ENCODE results near the gene SERTAD1.

SERTAD1 gene

DNA sequence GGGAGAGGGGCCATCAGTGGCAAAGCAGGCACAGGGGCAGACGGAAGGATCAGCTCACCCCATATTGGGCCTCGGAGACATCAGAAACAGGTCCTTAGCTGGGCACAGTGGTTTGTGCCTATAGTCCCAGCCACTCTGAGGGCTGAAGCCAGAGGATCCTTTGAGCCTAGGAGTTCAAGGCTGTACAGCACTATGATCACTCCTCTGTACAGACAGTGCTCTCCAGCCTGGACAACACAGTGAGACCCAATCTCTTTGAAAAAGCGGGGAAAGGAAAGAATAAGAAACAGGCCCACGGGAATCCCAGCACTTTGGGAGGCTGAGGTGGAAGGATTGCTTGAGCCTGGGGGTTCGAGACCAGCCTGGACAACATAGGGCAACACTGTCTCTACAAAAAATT lies 6.0 kb downstream of the SERTAD1 start:
- Histone ChIP-seq H3K4me1 (ENCODE audit: low read length) (peaks cover 4% of the 10 kb centered on the region), H3K9me2 (replicated peaks; ENCODE audit: insufficient read depth, low read length) (no peaks in the 10 kb centered on the region), H3K36me3 (replicated peaks; ENCODE audit: insufficient read depth, low read length) (no peaks in the 10 kb centered on the region), H3K4me2 (ENCODE audit: low read depth, low read length) (no peak overlapping the region), H3K79me2 (ENCODE audit: low read length) (peaks cover 4% of the 10 kb centered on the region), H3K9ac (ENCODE audit: low read length) (no peak overlapping the region), H3K27me3 (replicated peaks; ENCODE audit: insufficient read depth, low read length) (no peaks in the 10 kb centered on the region; the same call in 1 of the 2 replicates), H3K27ac (ENCODE audit: low read length) (no peak overlapping the region), H3K4me3 (ENCODE audit: low read length) (no peak overlapping the region), H3F3A (ENCODE audit: insufficient read depth, low read length) (peaks cover 5% of the 10 kb centered on the region), H2AFZ (ENCODE audit: low read length) (no peak overlapping the region), H3K9me3 (replicated peaks; ENCODE audit: insufficient read depth, low read length) (no peaks in the 10 kb centered on the region), H4K20me1 (ENCODE audit: insufficient read depth, low read length) (no peaks in the 10 kb centered on the region)
- no peak for DNase-seq
- no peak for TF ChIP-seq EZH2 (optimal IDR thresholded peaks at IDR 0.05; ENCODE audit: low read depth, low read length)
- TF ChIP-seq, protein P1, sequence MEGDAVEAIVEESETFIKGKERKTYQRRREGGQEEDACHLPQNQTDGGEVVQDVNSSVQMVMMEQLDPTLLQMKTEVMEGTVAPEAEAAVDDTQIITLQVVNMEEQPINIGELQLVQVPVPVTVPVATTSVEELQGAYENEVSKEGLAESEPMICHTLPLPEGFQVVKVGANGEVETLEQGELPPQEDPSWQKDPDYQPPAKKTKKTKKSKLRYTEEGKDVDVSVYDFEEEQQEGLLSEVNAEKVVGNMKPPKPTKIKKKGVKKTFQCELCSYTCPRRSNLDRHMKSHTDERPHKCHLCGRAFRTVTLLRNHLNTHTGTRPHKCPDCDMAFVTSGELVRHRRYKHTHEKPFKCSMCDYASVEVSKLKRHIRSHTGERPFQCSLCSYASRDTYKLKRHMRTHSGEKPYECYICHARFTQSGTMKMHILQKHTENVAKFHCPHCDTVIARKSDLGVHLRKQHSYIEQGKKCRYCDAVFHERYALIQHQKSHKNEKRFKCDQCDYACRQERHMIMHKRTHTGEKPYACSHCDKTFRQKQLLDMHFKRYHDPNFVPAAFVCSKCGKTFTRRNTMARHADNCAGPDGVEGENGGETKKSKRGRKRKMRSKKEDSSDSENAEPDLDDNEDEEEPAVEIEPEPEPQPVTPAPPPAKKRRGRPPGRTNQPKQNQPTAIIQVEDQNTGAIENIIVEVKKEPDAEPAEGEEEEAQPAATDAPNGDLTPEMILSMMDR (IDR thresholded peaks at IDR 0.05; ENCODE audit: low read length) = no peak
- no peak for TF ChIP-seq EZH2phosphoT487 (IDR thresholded peaks at IDR 0.05; ENCODE audit: low read length)

DNA sequence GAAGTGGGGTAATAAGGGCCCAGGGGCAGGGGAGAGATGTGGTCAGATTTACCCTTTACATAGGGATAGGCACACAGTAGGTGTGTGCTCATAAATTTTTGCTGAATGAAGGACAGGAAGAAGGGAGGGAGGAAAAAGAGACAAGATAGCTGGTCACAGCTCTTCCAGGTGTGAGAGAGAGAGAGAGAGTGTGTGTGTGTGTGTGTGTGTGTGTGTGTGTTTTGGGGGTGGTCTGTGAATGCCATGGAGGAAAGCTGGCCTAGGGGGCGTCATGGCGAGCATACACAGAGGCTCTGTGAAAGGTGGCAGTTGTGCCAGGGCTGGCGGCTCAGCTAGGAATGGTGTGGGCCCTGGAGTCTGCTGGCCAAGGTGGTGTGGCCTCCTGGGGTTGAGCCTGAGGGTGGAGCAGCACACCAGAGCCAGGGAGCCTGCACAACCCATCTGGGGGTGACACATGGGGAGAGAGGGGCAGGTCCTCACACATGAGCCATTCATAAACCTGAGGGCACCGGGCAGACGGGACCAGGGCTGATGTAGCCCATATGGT lies 6.7 kb downstream of the SERTAD1 start:
- Histone ChIP-seq H3K9me2 (replicated peaks; ENCODE audit: insufficient read depth, low read length) (no peaks in the 10 kb centered on the region), H3K9ac (ENCODE audit: low read length) (no peak overlapping the region), H3K4me3 (ENCODE audit: low read length) (no peak overlapping the region), H3K36me3 (replicated peaks; ENCODE audit: insufficient read depth, low read length) (no peaks in the 10 kb centered on the region), H3K27ac (ENCODE audit: low read length) (no peak overlapping the region), H3K4me1 (ENCODE audit: low read length) (no peaks in the 10 kb centered on the region), H3K79me2 (ENCODE audit: low read length) (no peaks in the 10 kb centered on the region), H3K4me2 (ENCODE audit: low read depth, low read length) (no peak overlapping the region), H3F3A (ENCODE audit: insufficient read depth, low read length) (peaks cover 5% of the 10 kb centered on the region), H3K9me3 (replicated peaks; ENCODE audit: insufficient read depth, low read length) (no peaks in the 10 kb centered on the region), H2AFZ (ENCODE audit: low read length) (no peak overlapping the region), H4K20me1 (ENCODE audit: insufficient read depth, low read length) (no peaks in the 10 kb centered on the region), H3K27me3 (replicated peaks; ENCODE audit: insufficient read depth, low read length) (no peaks in the 10 kb centered on the region; the same call in 1 of the 2 replicates)
- no peak for DNase-seq
- no peak for TF ChIP-seq EZH2phosphoT487 (IDR thresholded peaks at IDR 0.05; ENCODE audit: low read length)

DNA sequence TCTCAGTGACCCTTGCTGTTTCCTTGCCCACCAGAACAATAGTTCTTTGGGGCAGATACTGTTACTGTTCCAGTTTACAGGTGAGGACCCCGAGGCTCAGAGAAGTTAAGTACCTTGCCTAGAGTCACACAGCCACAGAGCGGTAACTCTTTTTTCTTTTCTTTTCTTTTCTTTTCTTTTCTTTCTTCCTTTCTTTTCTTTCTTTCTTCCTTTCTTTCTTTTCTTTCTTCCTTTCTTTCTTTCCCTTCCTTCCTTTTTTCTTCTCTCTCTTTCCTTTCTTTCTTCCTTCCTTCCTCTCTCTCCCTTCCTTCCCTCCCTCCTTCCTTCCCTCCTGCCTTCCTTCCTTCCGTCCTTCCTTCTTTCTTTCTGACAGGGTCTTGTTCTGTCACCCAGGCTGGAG lies 7.8 kb downstream of the SERTAD1 start:
- Histone ChIP-seq H3K4me1 (ENCODE audit: low read length) (no peaks in the 10 kb centered on the region), H4K20me1 (ENCODE audit: insufficient read depth, low read length) (no peaks in the 10 kb centered on the region), H3K36me3 (replicated peaks; ENCODE audit: insufficient read depth, low read length) (no peaks in the 10 kb centered on the region), H3K9me3 (replicated peaks; ENCODE audit: insufficient read depth, low read length) (no peaks in the 10 kb centered on the region), H3K4me2 (ENCODE audit: low read depth, low read length) (no peak overlapping the region), H2AFZ (ENCODE audit: low read length) (no peak overlapping the region), H3K27me3 (replicated peaks; ENCODE audit: insufficient read depth, low read length) (no peaks in the 10 kb centered on the region; the same call in 1 of the 2 replicates), H3K4me3 (ENCODE audit: low read length) (no peak overlapping the region), H3K27ac (ENCODE audit: low read length) (no peak overlapping the region), H3K79me2 (ENCODE audit: low read length) (no peaks in the 10 kb centered on the region), H3F3A (ENCODE audit: insufficient read depth, low read length) (peaks cover 5% of the 10 kb centered on the region; the same call in 1 of the 2 replicates), H3K9ac (ENCODE audit: low read length) (no peak overlapping the region), H3K9me2 (replicated peaks; ENCODE audit: insufficient read depth, low read length) (no peaks in the 10 kb centered on the region)
- no peak for DNase-seq
- no peak for TF ChIP-seq EZH2 (optimal IDR thresholded peaks at IDR 0.05; ENCODE audit: low read depth, low read length)
- no peak for TF ChIP-seq EZH2phosphoT487 (IDR thresholded peaks at IDR 0.05; ENCODE audit: low read length)
- TF ChIP-seq, protein P1 (IDR thresholded peaks at IDR 0.05; ENCODE audit: low read length) = no peak

DNA sequence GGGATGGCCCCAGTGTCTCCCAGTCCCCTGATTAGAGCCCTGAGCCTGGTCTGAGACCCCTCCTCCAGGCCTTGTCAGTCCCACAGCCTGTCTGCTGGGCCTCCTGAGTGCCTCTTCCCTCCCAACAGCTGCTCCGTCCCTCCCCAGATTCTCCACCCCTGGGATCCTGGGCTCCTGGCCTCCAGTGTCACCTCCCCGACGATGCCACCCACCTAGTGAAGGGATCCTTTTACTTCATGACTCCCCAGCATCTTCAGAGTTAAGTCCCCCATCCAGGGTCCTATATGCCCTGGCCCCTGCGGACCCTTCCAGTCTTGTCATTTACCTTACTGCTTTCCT lies 8.2 kb downstream of the SERTAD1 start:
- no peaks in the 10 kb centered on the region for H3K4me1 ChIP-seq (ENCODE audit: low read length)
- H3K9me2 ChIP-seq (replicated peaks; ENCODE audit: insufficient read depth, low read length) = no peaks in the 10 kb centered on the region
- no peaks in the 10 kb centered on the region for H4K20me1 ChIP-seq (ENCODE audit: insufficient read depth, low read length)
- DNase-seq = no peak
- no peak overlapping the region for H2AFZ ChIP-seq (ENCODE audit: low read length)
- TF ChIP-seq EZH2phosphoT487 (IDR thresholded peaks at IDR 0.05; ENCODE audit: low read length) (no peak), EZH2 (optimal IDR thresholded peaks at IDR 0.05; ENCODE audit: low read depth, low read length) (no peak)
- TF ChIP-seq, protein P1 (IDR thresholded peaks at IDR 0.05; ENCODE audit: low read length) = no peak
- H3K9me3 ChIP-seq (replicated peaks; ENCODE audit: insufficient read depth, low read length) = no peaks in the 10 kb centered on the region
- peaks cover 5% of the 10 kb centered on the region; the same call in 1 of the 2 replicates for H3F3A ChIP-seq (ENCODE audit: insufficient read depth, low read length)
- H3K27me3 ChIP-seq (replicated peaks; ENCODE audit: insufficient read depth, low read length) = no peaks in the 10 kb centered on the region; the same call in 1 of the 2 replicates
- no peaks in the 10 kb centered on the region for H3K36me3 ChIP-seq (replicated peaks; ENCODE audit: insufficient read depth, low read length)
- no peak overlapping the region for H3K4me2 ChIP-seq (ENCODE audit: low read depth, low read length)
- H3K9ac ChIP-seq (ENCODE audit: low read length) = no peak overlapping the region
- no peak overlapping the region for H3K4me3 ChIP-seq (ENCODE audit: low read length)
- H3K27ac ChIP-seq (ENCODE audit: low read length) = no peak overlapping the region
- no peaks in the 10 kb centered on the region for H3K79me2 ChIP-seq (ENCODE audit: low read length)

All from MM.1S (cell line).